Measurements from ENCODE around the gene RNF135.

DNA sequence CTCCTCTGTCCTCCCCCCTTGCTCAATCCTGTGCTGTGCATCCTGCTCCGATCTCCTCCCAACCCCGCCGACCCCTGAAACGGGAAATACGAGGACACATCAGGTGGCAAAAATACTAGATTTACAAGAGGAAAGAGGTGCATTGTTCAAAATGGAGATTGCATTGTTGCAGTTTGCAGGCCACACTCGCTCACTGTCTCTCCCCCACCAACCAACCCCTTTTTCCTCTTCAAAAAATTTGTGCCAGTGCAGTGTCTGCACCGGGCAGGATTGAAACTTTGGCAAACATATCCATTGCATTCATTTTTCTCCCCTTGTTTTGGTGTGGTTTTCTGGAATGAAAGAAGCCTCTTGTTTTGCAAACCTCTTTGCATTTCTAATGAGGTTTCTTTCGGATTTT, 61.0 kb downstream of the RNF135 start:
- TF ChIP-seq, protein P1, sequence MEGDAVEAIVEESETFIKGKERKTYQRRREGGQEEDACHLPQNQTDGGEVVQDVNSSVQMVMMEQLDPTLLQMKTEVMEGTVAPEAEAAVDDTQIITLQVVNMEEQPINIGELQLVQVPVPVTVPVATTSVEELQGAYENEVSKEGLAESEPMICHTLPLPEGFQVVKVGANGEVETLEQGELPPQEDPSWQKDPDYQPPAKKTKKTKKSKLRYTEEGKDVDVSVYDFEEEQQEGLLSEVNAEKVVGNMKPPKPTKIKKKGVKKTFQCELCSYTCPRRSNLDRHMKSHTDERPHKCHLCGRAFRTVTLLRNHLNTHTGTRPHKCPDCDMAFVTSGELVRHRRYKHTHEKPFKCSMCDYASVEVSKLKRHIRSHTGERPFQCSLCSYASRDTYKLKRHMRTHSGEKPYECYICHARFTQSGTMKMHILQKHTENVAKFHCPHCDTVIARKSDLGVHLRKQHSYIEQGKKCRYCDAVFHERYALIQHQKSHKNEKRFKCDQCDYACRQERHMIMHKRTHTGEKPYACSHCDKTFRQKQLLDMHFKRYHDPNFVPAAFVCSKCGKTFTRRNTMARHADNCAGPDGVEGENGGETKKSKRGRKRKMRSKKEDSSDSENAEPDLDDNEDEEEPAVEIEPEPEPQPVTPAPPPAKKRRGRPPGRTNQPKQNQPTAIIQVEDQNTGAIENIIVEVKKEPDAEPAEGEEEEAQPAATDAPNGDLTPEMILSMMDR (IDR thresholded peaks at IDR 0.05) = no peak
- TF ChIP-seq REST (IDR thresholded peaks at IDR 0.05; ENCODE audit: low read depth, low read length) (no peak), SMC3 (IDR thresholded peaks at IDR 0.05; ENCODE audit: low read depth, low read length) (no peak)

All from SK-N-SH (cell line).